COLO668 (cell line): ENCODE results near the gene CLEC2B.
"Not testable (repeated sequence)": the region's sequence is repeated elsewhere in the genome, so short reads cannot be mapped to it uniquely, and the experiment has no call there.

Source experiments
- DNase-seq: peaks from one replicate; lab custom pipeline; 2025; ENCODE audit not compliant: unreplicated experiment; lab: John Stamatoyannopoulos, UW

Gene CLEC2B

GRCh38 chr12:9869307-9870161, at the start of gene CLEC2B:
Gene CLEC2B (minus strand): TSS chr12:9869354.
- DNase-seq, result no peak

- no peak for DNase-seq
These were observed 42.6 kb upstream of the CLEC2B start for GRCh38 chr12:9911708-9912107.

- DNase-seq, result no peak
These were observed 41.7 kb upstream of the CLEC2B start for GRCh38 chr12:9910716-9911421.

- DNase-seq, result no peak
These were observed 40.6 kb upstream of the CLEC2B start for GRCh38 chr12:9909724-9910123.

- no peak for DNase-seq
These were observed 39.2 kb upstream of the CLEC2B start for GRCh38 chr12:9908350-9908749.

GRCh38 chr12:9907769-9908168, 38.6 kb upstream of the CLEC2B start:
- DNase-seq, result no peak

- DNase-seq, result no peak
These were observed 37.7 kb upstream of the CLEC2B start for GRCh38 chr12:9906873-9907272.

GRCh38 chr12:9902539-9903228, 33.5 kb upstream of the CLEC2B start:
- DNase-seq, result no peak

- DNase-seq, result no peak
These were observed 31.8 kb upstream of the CLEC2B start for GRCh38 chr12:9900930-9901329.

GRCh38 chr12:9899209-9899608, 30.1 kb upstream of the CLEC2B start:
- DNase-seq, result no peak

GRCh38 chr12:9897535-9897934, 28.4 kb upstream of the CLEC2B start:
- no peak for DNase-seq

- no peak for DNase-seq
These were observed 26.2 kb upstream of the CLEC2B start for GRCh38 chr12:9895215-9895971.

GRCh38 chr12:9888665-9889273, 19.6 kb upstream of the CLEC2B start:
- no peak for DNase-seq

GRCh38 chr12:9883175-9883574, 14.0 kb upstream of the CLEC2B start:
- DNase-seq, result no peak

GRCh38 chr12:9881988-9882387, 12.8 kb upstream of the CLEC2B start:
- no peak for DNase-seq

GRCh38 chr12:9881246-9881645, 12.1 kb upstream of the CLEC2B start, which contains the start of gene KLRF2:
Gene KLRF2 (plus strand): TSS chr12:9881489. CDS start chr12:9881596, 107 bp downstream.
- no peak for DNase-seq

- no peak for DNase-seq
These were observed 11.5 kb upstream of the CLEC2B start for GRCh38 chr12:9880532-9881078.

GRCh38 chr12:9876120-9876519, 7.0 kb upstream of the CLEC2B start:
- DNase-seq, result not testable (repeated sequence)

GRCh38 chr12:9872742-9873141, 3.6 kb upstream of the CLEC2B start:
- DNase-seq, result no peak

- DNase-seq, result no peak
These were observed 3.0 kb upstream of the CLEC2B start for GRCh38 chr12:9872162-9872561.
